ENCODE results near the gene PTBP2. TPM values are rescaled to one million over a fixed set of nuclear protein-coding genes. Genes with fewer than 3 reads are reported as not detected.
"Not testable (repeated sequence)": the region's sequence is repeated elsewhere in the genome, so short reads cannot be mapped to it uniquely, and the experiment has no call there.

Gene PTBP2
- total RNA-seq, 6 donors from 2014 or later: 10.4 to 36.5 (median 14.4) TPM

GRCh38 chr1:96790599-96790998 lies 69.0 kb downstream of the PTBP2 start:
- no peaks in the 10 kb centered on the region for H3K9me3 ChIP-seq
- no peak for DNase-seq
- no peak overlapping the region for H3K4me3 ChIP-seq
- TF ChIP-seq POLR2AphosphoS5 (IDR thresholded peaks at IDR 0.05) (no peak), EP300 (IDR thresholded peaks at IDR 0.05) (no peak), POLR2A (IDR thresholded peaks at IDR 0.05) (no peak), CTCF (IDR thresholded peaks at IDR 0.05) (no peak)
- H3K27ac ChIP-seq: no peak overlapping the region
- H3K36me3 ChIP-seq: peaks cover 0 to 22% (median 3%) of the 10 kb centered on the region in 4 donors
- WGBS, 2 donors: 96 to 100% methylated on average over 2 of the region's 2 CpGs
- H3K4me1 ChIP-seq: no peaks in the 10 kb centered on the region
- no peaks in the 10 kb centered on the region for H3K27me3 ChIP-seq
- ATAC-seq (ENCODE audit: low FRiP score in 2 of 2): no peak

GRCh38 chr1:96792220-96792619 lies 70.6 kb downstream of the PTBP2 start:
- H3K27ac ChIP-seq: no peak overlapping the region
- H3K36me3 ChIP-seq: peaks cover 0 to 14% (median 0%) of the 10 kb centered on the region in 4 donors
- no peaks in the 10 kb centered on the region for H3K4me1 ChIP-seq
- no peaks in the 10 kb centered on the region for H3K27me3 ChIP-seq
- TF ChIP-seq POLR2A (IDR thresholded peaks at IDR 0.05) (no peak), POLR2AphosphoS5 (IDR thresholded peaks at IDR 0.05) (no peak), CTCF (IDR thresholded peaks at IDR 0.05) (no peak), EP300 (IDR thresholded peaks at IDR 0.05) (no peak)
- H3K4me3 ChIP-seq: no peak overlapping the region
- WGBS, 2 donors: 97% methylated on average over 4 of the region's 4 CpGs
- ATAC-seq (ENCODE audit: low FRiP score in 2 of 2) (no peak), DNase-seq (no peak)
- H3K9me3 ChIP-seq: no peaks in the 10 kb centered on the region

GRCh38 chr1:96801696-96802095 lies 80.1 kb downstream of the PTBP2 start:
- H3K27me3 ChIP-seq; ATAC-seq (ENCODE audit: low FRiP score in 2 of 2); DNase-seq; H3K4me3 ChIP-seq; H3K27ac ChIP-seq; H3K9me3 ChIP-seq; H3K4me1 ChIP-seq: not testable (repeated sequence)
- peaks cover 0 to 15% (median 1%) of the 10 kb centered on the region in 4 donors for H3K36me3 ChIP-seq
- 89 to 95% methylated on average over 14 of the region's 14 CpGs for WGBS, 2 donors

GRCh38 chr1:96804648-96805047 lies 83.1 kb downstream of the PTBP2 start:
- DNase-seq (no peak), ATAC-seq (ENCODE audit: low FRiP score in 2 of 2) (no peak)
- peaks cover 0 to 6% (median 0%) of the 10 kb centered on the region in 4 donors for H3K4me1 ChIP-seq
- no peak overlapping the region for H3K27ac ChIP-seq
- 72 to 73% methylated on average over 5 of the region's 5 CpGs for WGBS, 2 donors
- no peak overlapping the region for H3K4me3 ChIP-seq
- H3K9me3 ChIP-seq: no peaks in the 10 kb centered on the region
- TF ChIP-seq POLR2AphosphoS5 (IDR thresholded peaks at IDR 0.05): no peak
- no peak for TF ChIP-seq EP300 (IDR thresholded peaks at IDR 0.05)
- no peak for TF ChIP-seq POLR2A (IDR thresholded peaks at IDR 0.05)
- no peak for TF ChIP-seq CTCF (IDR thresholded peaks at IDR 0.05)
- peaks cover 0 to 32% (median 1%) of the 10 kb centered on the region in 4 donors for H3K36me3 ChIP-seq
- H3K27me3 ChIP-seq: no peaks in the 10 kb centered on the region

- WGBS, 2 donors: 52 to 54% methylated on average over 2 of the region's 2 CpGs
These were observed 86.6 kb downstream of the PTBP2 start for GRCh38 chr1:96808191-96808590.

More at GRCh38 chr1:96808191-96808590, 86.6 kb downstream of the PTBP2 start:
- DNase-seq (no peak), ATAC-seq (ENCODE audit: low FRiP score in 2 of 2) (no peak)
- Histone ChIP-seq H3K36me3 (peaks cover 0 to 42% (median 4%) of the 10 kb centered on the region in 4 donors), H3K4me1 (peaks cover 0 to 6% (median 0%) of the 10 kb centered on the region in 4 donors), H3K4me3 (no peak overlapping the region), H3K9me3 (no peaks in the 10 kb centered on the region), H3K27me3 (no peaks in the 10 kb centered on the region), H3K27ac (no peak overlapping the region)
- TF ChIP-seq EP300 (IDR thresholded peaks at IDR 0.05) (no peak), CTCF (IDR thresholded peaks at IDR 0.05) (no peak), POLR2AphosphoS5 (IDR thresholded peaks at IDR 0.05) (no peak), POLR2A (IDR thresholded peaks at IDR 0.05) (no peak)
